ENCODE data around the gene RNF144B. TPM values are rescaled to one million over a fixed set of nuclear protein-coding genes. Genes with fewer than 3 reads are reported as not detected.

RNF144B gene
- total RNA-seq, 1 experiment from 2014 or later, result 36.4 TPM

DNA sequence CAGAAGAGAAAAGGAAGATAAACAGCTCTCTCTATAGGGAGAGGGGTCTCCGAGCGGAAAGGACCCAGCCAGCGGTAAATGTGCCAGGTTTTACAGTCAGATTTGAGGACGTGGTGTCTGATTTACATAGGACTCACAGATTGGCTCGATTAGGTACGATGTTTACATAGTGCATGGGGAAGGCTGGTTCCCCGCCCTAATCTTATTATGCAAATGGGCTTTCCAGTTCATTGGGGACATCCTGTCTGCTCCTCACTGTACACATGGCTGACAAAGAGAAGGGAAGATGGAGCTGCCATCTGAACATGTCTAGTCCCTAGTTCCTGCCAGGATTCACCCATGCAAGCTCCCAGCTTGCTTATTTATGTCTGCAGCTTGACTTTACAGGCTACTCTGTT, 119.9 kb downstream of the RNF144B start:
- H4K20me1 ChIP-seq (ENCODE audit: insufficient read depth, low read depth, low read length), result no peaks in the 10 kb centered on the region
- H3K79me2 ChIP-seq (ENCODE audit: low read length), result no peaks in the 10 kb centered on the region
- no peak overlapping the region for H3K4me2 ChIP-seq (ENCODE audit: low read depth, low read length, poor library complexity, severe bottlenecking)
- H3K36me3 ChIP-seq (ENCODE audit: insufficient read depth, low read length), result no peaks in the 10 kb centered on the region
- DNase-seq, result no peak
- H2AFZ ChIP-seq (ENCODE audit: low read length), result no peak overlapping the region
- no peaks in the 10 kb centered on the region for H3K9me3 ChIP-seq (ENCODE audit: low read length)
- no peak overlapping the region for H3K27ac ChIP-seq (ENCODE audit: low read length)
- H3K27me3 ChIP-seq (ENCODE audit: low read length), result no peaks in the 10 kb centered on the region
- peaks cover 17% of the 10 kb centered on the region for H3K4me1 ChIP-seq (ENCODE audit: low read length)
- H3K9me2 ChIP-seq (replicated peaks; ENCODE audit: insufficient read depth, low read length), result no peaks in the 10 kb centered on the region
- H3K9ac ChIP-seq (ENCODE audit: low read length), result no peak overlapping the region
- H3K4me3 ChIP-seq (ENCODE audit: low read length), result no peak overlapping the region

GRCh38 chr6:18507561-18507960, 120.4 kb downstream of the RNF144B start:
- Histone ChIP-seq H2AFZ (ENCODE audit: low read length) (no peak overlapping the region), H3K36me3 (ENCODE audit: insufficient read depth, low read length) (no peaks in the 10 kb centered on the region), H3K4me1 (ENCODE audit: low read length) (peaks cover 17% of the 10 kb centered on the region), H3K27me3 (ENCODE audit: low read length) (no peaks in the 10 kb centered on the region), H3K9me3 (ENCODE audit: low read length) (no peaks in the 10 kb centered on the region), H3K79me2 (ENCODE audit: low read length) (no peaks in the 10 kb centered on the region), H3K9ac (ENCODE audit: low read length) (no peak overlapping the region), H4K20me1 (ENCODE audit: insufficient read depth, low read depth, low read length) (no peaks in the 10 kb centered on the region), H3K27ac (ENCODE audit: low read length) (no peak overlapping the region), H3K4me3 (ENCODE audit: low read length) (no peak overlapping the region), H3K9me2 (replicated peaks; ENCODE audit: insufficient read depth, low read length) (no peaks in the 10 kb centered on the region), H3K4me2 (ENCODE audit: low read depth, low read length, poor library complexity, severe bottlenecking) (no peak overlapping the region)
- DNase-seq, result no peak

- no peak overlapping the region for H3K4me2 ChIP-seq (ENCODE audit: low read depth, low read length, poor library complexity, severe bottlenecking)
- H3K4me1 ChIP-seq (ENCODE audit: low read length), result peaks cover 6% of the 10 kb centered on the region
- H3K27ac ChIP-seq (ENCODE audit: low read length), result no peak overlapping the region
- DNase-seq, result no peak
- H3K9ac ChIP-seq (ENCODE audit: low read length), result no peak overlapping the region
- no peaks in the 10 kb centered on the region for H3K9me2 ChIP-seq (replicated peaks; ENCODE audit: insufficient read depth, low read length)
- no peak overlapping the region for H3K4me3 ChIP-seq (ENCODE audit: low read length)
- no peaks in the 10 kb centered on the region for H4K20me1 ChIP-seq (ENCODE audit: insufficient read depth, low read depth, low read length)
- no peaks in the 10 kb centered on the region for H3K36me3 ChIP-seq (ENCODE audit: insufficient read depth, low read length)
- H2AFZ ChIP-seq (ENCODE audit: low read length), result no peak overlapping the region
- no peaks in the 10 kb centered on the region for H3K9me3 ChIP-seq (ENCODE audit: low read length)
- H3K79me2 ChIP-seq (ENCODE audit: low read length), result no peaks in the 10 kb centered on the region
- H3K27me3 ChIP-seq (ENCODE audit: low read length), result no peaks in the 10 kb centered on the region
Measured at GRCh38 chr6:18509871-18510643, 122.9 kb downstream of the RNF144B start.

- Histone ChIP-seq H3K27ac (ENCODE audit: low read length) (no peak overlapping the region), H3K27me3 (ENCODE audit: low read length) (no peaks in the 10 kb centered on the region), H3K9me2 (replicated peaks; ENCODE audit: insufficient read depth, low read length) (no peaks in the 10 kb centered on the region), H3K36me3 (ENCODE audit: insufficient read depth, low read length) (no peaks in the 10 kb centered on the region), H2AFZ (ENCODE audit: low read length) (no peak overlapping the region), H3K4me3 (ENCODE audit: low read length) (no peak overlapping the region), H3K4me1 (ENCODE audit: low read length) (peaks cover 6% of the 10 kb centered on the region), H4K20me1 (ENCODE audit: insufficient read depth, low read depth, low read length) (no peaks in the 10 kb centered on the region), H3K4me2 (ENCODE audit: low read depth, low read length, poor library complexity, severe bottlenecking) (no peak overlapping the region), H3K9me3 (ENCODE audit: low read length) (no peaks in the 10 kb centered on the region), H3K9ac (ENCODE audit: low read length) (no peak overlapping the region), H3K79me2 (ENCODE audit: low read length) (no peaks in the 10 kb centered on the region)
- DNase-seq, result no peak
Measured at GRCh38 chr6:18510644-18511033, 123.5 kb downstream of the RNF144B start.

DNA sequence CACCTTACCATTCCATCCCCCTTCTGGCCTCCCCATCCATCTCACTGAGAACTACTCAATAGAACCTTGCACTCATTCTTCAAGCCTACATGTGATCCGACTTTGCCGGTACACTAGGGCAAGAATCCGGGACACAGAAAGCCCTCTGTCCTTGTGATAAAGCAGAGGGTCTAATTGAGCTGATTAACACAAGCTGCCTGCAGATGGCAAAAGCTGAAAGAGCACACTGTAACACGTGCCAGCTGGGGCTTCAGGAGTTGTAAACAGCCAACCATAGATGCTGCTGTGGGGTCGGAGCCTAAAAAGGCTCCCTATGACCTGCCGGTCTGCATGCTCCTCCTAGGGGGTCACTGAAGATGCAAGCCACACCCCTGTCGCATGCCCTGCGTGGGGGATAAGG, 124.1 kb downstream of the RNF144B start:
- Histone ChIP-seq H3K36me3 (ENCODE audit: insufficient read depth, low read length) (no peaks in the 10 kb centered on the region), H3K9me3 (ENCODE audit: low read length) (no peaks in the 10 kb centered on the region), H3K9me2 (replicated peaks; ENCODE audit: insufficient read depth, low read length) (no peaks in the 10 kb centered on the region), H3K79me2 (ENCODE audit: low read length) (no peaks in the 10 kb centered on the region), H3K27ac (ENCODE audit: low read length) (no peak overlapping the region), H3K4me1 (ENCODE audit: low read length) (peaks cover 6% of the 10 kb centered on the region), H3K4me2 (ENCODE audit: low read depth, low read length, poor library complexity, severe bottlenecking) (no peak overlapping the region), H2AFZ (ENCODE audit: low read length) (no peak overlapping the region), H3K4me3 (ENCODE audit: low read length) (no peak overlapping the region), H3K9ac (ENCODE audit: low read length) (no peak overlapping the region), H4K20me1 (ENCODE audit: insufficient read depth, low read depth, low read length) (no peaks in the 10 kb centered on the region), H3K27me3 (ENCODE audit: low read length) (no peaks in the 10 kb centered on the region)
- DNase-seq, result no peak

- H3K9me3 ChIP-seq (ENCODE audit: low read length), result no peaks in the 10 kb centered on the region
- no peak overlapping the region for H3K4me3 ChIP-seq (ENCODE audit: low read length)
- H3K27me3 ChIP-seq (ENCODE audit: low read length), result no peaks in the 10 kb centered on the region
- H4K20me1 ChIP-seq (ENCODE audit: insufficient read depth, low read depth, low read length), result no peaks in the 10 kb centered on the region
- H3K9me2 ChIP-seq (replicated peaks; ENCODE audit: insufficient read depth, low read length), result no peaks in the 10 kb centered on the region
- H3K4me2 ChIP-seq (ENCODE audit: low read depth, low read length, poor library complexity, severe bottlenecking), result no peak overlapping the region
- no peak for DNase-seq
- no peak overlapping the region for H2AFZ ChIP-seq (ENCODE audit: low read length)
- no peak overlapping the region for H3K9ac ChIP-seq (ENCODE audit: low read length)
- H3K79me2 ChIP-seq (ENCODE audit: low read length), result no peaks in the 10 kb centered on the region
- H3K4me1 ChIP-seq (ENCODE audit: low read length), result no peaks in the 10 kb centered on the region
- H3K27ac ChIP-seq (ENCODE audit: low read length), result no peak overlapping the region
- no peaks in the 10 kb centered on the region for H3K36me3 ChIP-seq (ENCODE audit: insufficient read depth, low read length)
Measured at GRCh38 chr6:18513253-18513798, 126.2 kb downstream of the RNF144B start.

DNA sequence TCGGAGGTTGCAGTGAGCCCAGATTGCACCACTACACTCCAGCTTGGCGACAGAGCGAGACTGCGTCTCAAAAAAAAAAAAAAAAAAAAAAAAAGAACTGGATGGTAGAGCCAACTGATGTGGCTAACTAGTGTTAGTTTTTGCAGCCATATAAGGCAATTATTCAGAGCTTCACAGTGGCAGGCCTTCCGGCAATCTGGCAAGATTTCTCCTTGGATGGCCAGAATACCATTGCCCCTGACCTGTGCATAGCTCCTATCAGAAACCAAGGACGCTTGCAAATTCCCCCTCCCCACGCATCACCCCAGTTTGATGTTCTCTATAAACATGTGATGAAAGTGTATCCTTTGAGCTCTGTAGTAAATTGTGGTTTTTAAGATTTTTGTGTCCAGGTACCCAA, 127.0 kb downstream of the RNF144B start:
- Histone ChIP-seq H3K9ac (ENCODE audit: low read length) (no peak overlapping the region), H3K27me3 (ENCODE audit: low read length) (no peaks in the 10 kb centered on the region), H4K20me1 (ENCODE audit: insufficient read depth, low read depth, low read length) (no peaks in the 10 kb centered on the region), H3K9me2 (replicated peaks; ENCODE audit: insufficient read depth, low read length) (no peaks in the 10 kb centered on the region), H3K27ac (ENCODE audit: low read length) (no peak overlapping the region), H3K4me3 (ENCODE audit: low read length) (no peak overlapping the region), H3K9me3 (ENCODE audit: low read length) (no peaks in the 10 kb centered on the region), H3K4me1 (ENCODE audit: low read length) (no peaks in the 10 kb centered on the region), H3K4me2 (ENCODE audit: low read depth, low read length, poor library complexity, severe bottlenecking) (no peak overlapping the region), H3K36me3 (ENCODE audit: insufficient read depth, low read length) (no peaks in the 10 kb centered on the region), H3K79me2 (ENCODE audit: low read length) (no peaks in the 10 kb centered on the region), H2AFZ (ENCODE audit: low read length) (no peak overlapping the region)
- no peak for DNase-seq

DNA sequence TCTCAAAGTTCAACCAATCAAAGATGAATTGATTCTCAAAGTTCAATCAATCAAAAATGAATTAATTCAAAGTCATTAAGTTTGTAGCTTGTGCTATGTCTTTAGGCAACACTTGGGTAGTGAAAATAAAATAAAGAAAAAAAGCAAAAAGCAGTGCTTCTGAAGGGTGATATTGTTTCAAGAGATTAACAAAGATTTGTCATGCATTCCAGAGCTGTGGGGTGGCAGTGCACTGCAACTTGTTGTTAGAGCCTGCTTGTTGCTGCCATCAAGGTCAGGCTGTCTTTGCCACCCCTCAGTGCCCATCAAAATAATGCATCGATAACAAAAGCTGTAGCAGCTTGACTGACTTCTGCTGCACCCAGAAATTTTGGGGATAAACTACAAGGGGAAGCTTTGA, 128.6 kb downstream of the RNF144B start:
- no peak for DNase-seq
- Histone ChIP-seq H4K20me1 (ENCODE audit: insufficient read depth, low read depth, low read length) (no peaks in the 10 kb centered on the region), H3K36me3 (ENCODE audit: insufficient read depth, low read length) (no peaks in the 10 kb centered on the region), H3K4me3 (ENCODE audit: low read length) (no peak overlapping the region), H3K27me3 (ENCODE audit: low read length) (no peaks in the 10 kb centered on the region), H3K9me2 (replicated peaks; ENCODE audit: insufficient read depth, low read length) (no peaks in the 10 kb centered on the region), H3K27ac (ENCODE audit: low read length) (no peak overlapping the region), H3K79me2 (ENCODE audit: low read length) (no peaks in the 10 kb centered on the region), H3K4me2 (ENCODE audit: low read depth, low read length, poor library complexity, severe bottlenecking) (no peak overlapping the region), H3K4me1 (ENCODE audit: low read length) (no peaks in the 10 kb centered on the region), H2AFZ (ENCODE audit: low read length) (no peak overlapping the region), H3K9me3 (ENCODE audit: low read length) (no peaks in the 10 kb centered on the region), H3K9ac (ENCODE audit: low read length) (no peak overlapping the region)
